GM21528 (cell line): ENCODE measurements around the gene ACSL5.
"Not testable (repeated sequence)": the region's sequence is repeated elsewhere in the genome, so short reads cannot be mapped to it uniquely, and the experiment has no call there.

Experiments used
- ATAC-seq: cut with Tn5 transposase; IDR thresholded peaks from one replicate; pipeline ENCODE4 v1.9.1; 2021; ENCODE audit warnings: mild to moderate bottlenecking, moderate library complexity; ENCODE audit not compliant: unreplicated experiment, low FRiP score

The ACSL5 gene

GRCh38 chr10:112374724-112375541 lies 1.0 kb downstream of the ACSL5 start:
- ATAC-seq, result peak; percentile 51

DNA sequence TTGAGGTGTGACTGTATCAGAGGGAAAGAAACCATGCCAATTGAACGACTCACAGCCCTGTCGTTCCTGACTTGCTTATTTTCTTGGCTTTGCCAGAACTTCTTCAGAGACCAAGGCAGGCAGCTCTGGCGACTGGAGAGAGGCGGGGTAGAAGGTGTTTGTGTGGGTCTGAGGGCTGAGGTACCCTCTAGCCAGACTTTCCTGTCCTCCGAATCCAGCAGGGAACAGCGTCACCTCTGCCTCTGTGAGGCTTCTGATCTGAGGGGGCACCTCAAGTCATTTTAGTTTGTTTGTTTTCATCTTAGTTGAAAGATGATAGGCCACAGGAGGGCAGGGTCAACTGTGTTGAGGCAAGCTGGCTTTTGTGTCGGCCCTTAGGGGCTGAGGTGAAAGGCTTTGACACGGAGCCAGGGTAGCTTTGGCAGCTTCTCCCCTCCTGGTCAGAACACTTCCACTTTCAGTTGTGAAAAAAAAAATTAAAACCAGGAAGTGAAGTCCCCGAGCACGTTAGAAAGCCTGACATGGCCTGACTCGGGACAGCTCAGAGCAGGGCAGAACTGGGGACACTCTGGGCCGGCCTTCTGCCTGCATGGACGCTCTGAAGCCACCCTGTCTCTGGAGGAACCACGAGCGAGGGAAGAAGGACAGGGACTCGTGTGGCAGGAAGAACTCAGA lies 1.9 kb downstream of the ACSL5 start:
- peak; percentile 95 for ATAC-seq

DNA sequence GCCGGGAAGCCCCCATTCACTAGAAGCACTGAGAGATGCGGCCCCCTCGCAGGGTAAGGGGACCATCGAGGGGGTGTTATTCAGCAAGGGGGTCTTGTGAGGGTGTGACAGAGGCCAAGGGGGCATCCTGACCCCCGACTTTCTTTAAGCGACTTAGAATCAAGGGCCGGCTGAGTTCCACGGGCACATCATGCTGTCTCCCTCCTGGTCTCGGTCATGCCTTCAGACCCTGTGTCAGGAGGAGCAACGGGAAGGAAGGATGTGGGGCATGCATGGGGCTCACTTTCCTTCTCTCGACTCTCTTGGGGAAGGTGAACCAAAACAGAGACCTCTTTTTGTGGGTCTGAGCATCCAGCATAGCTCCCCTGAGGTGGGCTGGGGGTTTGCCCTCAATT lies 2.5 kb downstream of the ACSL5 start:
- ATAC-seq, result peak; percentile 32

DNA sequence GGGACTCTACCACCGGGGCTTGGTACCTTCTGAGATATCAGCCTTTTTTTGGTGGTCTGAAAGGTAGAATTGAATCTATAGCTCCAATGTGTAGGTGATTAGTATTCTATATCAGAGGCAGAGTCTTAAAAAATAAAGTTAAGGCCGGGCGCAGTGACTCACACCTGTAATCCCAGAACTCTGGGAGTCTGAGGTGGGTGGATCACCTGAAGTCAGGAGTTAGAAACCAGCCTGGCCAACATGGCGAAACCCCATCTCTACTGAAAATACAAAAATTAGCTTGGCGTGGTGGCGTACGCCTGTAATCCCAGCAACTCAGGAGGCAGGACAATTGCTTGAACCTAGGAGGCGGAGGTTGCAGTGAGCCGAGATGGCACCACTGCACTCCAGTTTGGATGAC lies 3.2 kb downstream of the ACSL5 start:
- ATAC-seq, result not testable (repeated sequence)

DNA sequence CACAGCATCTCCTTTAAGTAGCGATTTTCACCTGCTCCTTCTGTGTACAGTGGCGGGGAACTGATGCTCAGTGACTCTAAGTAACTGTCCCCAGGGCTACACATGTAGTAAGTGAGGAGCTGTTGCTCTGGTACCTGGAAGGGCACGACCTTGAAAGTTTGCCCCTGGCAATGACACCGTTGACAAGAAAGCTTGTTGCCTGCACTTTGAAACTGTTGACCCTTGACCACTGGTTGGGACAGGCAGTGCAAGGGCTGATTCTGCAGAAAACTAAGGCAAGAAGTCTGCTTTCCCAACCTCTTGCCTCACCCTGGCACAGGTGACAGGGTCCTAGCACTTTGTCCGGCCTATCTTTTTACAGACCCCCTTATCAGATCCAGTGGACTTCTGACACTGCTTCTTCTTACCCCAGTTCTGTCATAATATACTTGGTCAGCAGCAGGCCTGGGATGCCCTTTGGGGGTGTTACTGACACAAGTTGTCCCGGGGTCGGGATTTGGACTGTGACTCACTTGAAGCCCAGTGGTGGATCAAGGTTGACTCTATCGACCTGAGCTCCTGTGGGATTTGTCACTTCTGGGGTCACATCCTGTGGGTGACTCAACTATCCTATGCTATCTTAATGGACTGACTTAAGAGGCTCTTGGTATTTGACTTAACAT lies 5.8 kb downstream of the ACSL5 start:
- ATAC-seq, result no peak

DNA sequence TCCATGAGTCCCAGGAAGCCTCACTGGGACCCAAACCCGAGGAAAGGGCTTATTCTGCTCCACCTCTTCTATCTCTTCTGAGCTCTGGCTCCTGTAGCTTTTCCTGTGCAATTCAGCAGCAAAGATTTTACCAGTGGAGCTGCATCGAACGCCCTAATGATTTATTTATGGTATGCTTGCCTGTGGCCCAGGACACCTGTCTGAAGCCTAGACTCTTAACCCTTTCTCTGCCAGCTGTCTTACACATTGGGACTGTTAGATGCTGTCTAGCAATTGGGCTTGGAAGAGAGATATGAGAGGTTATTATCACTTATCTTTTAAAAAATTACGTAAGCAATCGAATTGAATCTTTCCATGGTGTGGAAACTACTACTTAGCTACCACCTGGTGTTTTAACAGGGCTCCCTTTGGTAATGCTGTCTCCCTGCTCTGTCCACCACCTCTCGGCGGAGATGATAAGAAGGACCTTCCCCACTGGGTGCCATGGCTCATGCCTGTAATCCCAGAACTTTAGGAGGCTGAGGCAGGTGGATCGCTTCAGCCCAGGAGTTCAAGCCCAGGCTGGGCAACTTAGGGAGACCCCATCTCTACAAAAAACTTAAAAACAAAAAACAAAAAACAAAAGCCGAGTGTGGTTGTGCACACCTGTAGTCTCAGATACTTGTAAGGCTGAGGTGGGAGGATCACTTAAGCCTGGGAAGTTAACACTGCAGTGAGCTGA lies 8.8 kb downstream of the ACSL5 start:
- ATAC-seq, result no peak

GRCh38 chr10:112383325-112383724 lies 9.4 kb downstream of the ACSL5 start:
- ATAC-seq, result no peak

DNA sequence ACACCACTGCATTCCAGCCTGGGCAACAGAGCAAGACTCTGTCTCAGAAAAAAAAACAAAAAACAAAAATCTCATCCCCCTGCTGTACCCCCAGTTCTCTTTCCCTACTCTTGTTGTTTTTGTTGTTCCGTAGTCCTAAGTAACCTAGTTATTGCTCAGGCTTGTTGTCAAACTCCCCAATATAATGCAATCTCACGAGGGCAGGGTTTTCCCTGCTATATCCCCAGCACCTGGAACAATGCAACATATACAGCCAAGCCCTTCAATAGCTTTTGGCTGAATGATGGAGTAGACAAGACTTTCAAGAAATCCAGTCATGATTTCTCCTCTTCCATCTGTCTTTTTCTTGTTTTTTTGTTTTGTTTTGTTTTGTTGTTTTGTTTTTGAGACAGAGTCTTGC lies 10.2 kb downstream of the ACSL5 start:
- no peak for ATAC-seq

- no peak for ATAC-seq
Observed at GRCh38 chr10:112385201-112385600, 11.3 kb downstream of the ACSL5 start.

DNA sequence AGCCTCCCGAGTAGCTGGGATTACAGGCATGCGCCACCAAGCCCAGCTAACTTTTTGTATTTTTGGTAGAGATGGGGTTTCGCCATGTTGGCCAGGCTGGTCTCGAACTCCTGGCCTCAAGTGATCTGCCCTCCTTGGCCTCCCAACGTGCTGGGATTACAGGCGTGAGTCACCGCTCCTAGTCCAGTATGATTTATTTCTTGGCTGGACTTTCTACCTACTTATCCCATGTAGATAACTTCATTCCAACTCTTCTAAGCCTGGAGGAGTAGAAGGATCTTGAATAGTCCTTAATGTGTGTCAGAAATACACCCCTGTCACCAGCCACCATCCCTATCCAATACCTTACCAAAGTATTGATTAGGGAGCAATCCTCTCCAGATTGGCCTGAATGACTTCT lies 14.1 kb downstream of the ACSL5 start:
- ATAC-seq, result not testable (repeated sequence)

DNA sequence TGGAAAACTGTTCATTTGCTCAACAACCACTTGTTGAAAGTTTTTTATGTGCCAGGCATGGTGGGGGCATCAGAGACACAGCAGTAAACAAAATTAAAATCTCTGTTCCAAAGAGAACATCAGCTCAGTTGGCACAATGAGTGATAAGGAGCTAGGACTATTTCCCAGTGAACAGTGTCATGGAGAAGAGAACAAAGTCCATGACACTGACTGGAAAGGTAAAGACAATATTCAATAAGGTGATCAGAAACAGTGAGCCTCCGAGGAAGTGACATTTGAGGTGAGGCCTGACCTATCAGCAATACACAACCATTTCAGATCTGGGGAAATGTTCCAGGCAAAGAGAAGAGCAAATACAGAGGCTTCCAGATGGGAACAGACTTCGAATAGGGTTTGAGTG lies 14.6 kb downstream of the ACSL5 start:
- no peak for ATAC-seq

DNA sequence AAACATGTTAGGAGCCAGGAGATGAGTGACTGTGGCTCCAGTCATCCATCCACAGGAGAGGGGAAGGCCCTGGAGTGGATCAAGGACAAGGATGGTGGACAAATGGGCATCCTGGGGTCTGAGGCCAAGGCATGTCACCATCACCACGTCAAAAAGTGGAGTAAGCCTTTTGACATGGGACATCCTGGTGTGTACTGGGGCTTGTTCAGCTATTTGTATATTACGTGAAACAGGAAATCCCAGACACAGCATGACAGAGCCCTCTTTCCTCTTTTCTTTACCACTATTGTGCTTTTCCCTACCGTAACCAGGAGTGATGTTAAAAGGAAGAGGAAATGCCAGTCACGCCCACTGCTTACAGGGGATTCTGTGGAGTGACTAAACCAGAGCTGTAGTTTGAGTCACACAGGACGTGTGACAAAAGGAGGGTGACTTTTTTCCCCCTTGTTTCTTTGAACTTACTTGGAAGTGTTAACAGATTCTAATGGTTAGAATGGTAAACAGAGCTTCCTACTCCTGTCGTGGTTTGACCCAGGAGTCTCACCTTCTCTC lies 15.4 kb downstream of the ACSL5 start:
- ATAC-seq, result peak; percentile 64

DNA sequence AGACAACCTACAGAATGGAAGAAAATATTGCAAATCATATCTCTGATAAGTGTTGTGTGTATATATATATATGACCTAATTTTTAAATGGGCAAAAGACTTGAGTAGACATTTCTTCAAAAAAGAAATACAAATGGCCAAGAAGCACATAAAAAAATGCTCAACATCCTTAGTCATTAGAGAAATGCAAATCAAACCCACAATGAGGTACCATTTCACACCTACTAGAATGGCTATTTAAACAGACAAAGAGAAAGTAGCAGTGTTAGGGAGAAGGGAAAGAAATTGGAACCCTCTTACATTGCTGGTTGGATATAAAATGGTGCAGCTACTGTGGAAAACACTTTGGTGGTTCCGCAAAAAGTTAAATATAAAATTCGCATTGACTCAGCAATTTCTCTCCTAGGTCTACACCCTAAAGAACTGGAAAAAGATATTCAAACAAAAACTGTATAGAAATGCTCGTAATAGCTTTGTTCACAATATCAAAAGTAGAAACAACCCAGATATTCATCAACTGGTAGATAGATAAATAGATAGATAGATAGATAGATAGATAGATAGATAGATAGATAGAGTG lies 16.3 kb downstream of the ACSL5 start:
- no peak for ATAC-seq

GRCh38 chr10:112393341-112393740 lies 19.4 kb downstream of the ACSL5 start:
- no peak for ATAC-seq

DNA sequence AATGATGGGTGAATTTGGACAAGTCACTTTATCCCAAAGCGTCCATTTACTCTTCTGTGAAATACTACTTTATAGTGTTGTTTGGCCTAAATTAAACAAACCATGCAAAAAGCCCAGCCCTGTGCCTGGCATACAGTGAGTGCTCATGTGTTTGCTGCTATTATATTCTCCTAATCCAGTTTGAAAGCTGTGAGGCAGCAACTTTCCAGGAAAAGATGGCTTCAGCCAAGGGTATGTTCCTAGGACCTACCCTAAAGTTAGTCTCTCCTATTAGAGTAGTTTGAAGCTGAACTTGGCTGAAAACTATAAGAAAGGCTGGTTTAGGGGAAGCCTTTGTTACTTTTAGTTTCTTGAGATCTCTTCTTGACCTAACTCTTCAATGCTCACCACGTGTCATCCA lies 19.9 kb downstream of the ACSL5 start:
- no peak for ATAC-seq

GRCh38 chr10:112394475-112394875 lies 20.6 kb downstream of the ACSL5 start:
- ATAC-seq, result no peak

DNA sequence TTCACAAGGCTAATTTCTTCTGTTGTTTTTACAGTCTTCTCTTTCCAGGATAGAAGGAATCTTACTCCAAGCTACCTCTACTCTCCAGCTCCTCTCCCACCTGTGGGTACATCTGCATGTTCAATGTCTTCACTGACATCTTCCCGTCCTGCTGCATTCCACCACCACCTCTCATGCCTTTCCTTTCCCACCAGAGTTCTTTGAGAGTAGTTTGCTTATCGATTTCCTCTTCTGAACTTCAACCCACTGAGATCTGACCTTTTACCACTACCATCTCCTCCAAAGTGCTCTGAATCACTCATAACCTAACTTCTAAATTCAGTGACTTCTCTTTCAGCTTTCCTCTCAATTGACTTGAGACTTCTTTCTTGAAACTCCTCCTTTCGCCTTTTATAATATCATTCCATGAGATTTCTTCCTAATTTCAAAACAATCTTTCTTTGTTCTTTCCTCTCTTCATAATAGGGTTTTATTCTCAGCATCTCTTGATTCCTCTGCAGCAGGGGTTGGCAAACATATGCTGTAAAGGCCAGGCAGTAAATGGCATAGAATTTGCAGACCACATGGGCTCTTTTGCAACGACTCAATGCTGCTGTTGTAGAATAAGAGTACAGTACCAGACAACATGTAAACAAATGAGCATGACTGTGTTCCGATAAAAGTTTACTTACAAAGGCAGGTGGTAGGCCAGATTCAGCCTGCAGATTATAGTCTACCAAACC lies 22.1 kb downstream of the ACSL5 start:
- no peak for ATAC-seq

DNA sequence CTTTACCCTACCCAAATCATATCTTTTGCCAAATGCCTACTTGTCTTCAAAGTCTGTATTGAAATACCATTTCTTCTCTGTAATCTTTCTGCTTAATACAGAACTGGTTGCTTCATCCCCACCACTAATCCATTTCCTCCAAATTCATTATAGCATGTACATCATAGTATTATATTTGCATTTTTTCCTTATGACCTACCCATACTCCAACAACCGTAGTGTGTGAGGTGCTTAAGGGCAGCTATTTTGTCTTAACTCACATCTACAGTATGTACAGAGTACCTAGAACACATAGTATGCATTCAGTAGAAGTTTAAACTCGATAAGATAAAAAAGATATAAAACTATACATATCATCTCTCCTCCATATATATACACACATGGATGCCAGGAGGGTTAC lies 23.7 kb downstream of the ACSL5 start:
- no peak for ATAC-seq

DNA sequence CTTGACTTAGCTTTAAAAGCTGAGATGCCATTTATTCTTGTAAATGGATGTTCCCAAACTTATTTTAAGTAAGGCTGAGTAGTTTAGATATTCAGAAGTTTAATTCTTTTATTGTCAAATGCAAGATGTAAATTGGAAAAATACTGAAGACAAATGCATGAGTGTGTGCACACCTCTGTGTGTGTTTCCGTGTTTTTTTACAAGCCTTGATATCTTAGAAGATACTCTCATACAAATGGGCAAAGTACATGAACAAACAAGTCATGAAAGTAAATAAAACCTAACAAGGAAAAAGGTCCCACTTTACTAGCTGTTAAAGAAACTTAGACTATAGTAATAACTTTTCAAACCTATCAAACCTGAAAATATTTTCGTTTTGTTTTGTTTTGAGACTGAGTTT lies 29.0 kb downstream of the ACSL5 start:
- ATAC-seq, result no peak

DNA sequence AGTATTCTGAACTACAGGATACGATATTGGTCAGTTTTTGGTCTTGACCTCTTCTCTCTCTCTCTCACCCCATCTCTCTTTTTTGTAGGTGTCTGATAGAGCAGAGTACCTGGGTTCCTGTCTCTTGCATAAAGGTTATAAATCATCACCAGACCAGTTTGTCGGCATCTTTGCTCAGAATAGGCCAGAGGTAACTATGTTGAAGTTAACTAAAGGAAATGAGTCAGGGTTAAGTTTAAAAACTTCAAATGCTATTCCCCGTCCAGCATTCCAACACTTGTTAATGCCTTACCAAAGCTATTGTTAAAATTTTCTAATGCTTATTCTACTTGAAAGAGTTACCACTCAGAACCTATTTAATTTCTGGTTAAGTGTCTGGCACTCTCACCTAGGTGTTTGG lies 30.7 kb downstream of the ACSL5 start:
- no peak for ATAC-seq
